H9 (cell line): ENCODE data around the gene A1BG. TPM values are rescaled to one million over a fixed set of nuclear protein-coding genes. Genes with fewer than 3 reads are reported as not detected.

Source experiments
- DNase-seq: peaks from one replicate; pipeline ENCODE4 v3.0.0-alpha.2; 2017
- H2AFZ ChIP-seq: one replicate; pipeline ENCODE4 v1.6.1; 2013; ENCODE audit warnings: mild to moderate bottlenecking, low read length, control low read depth, moderate library complexity
- H2AK5ac ChIP-seq: 2 replicates; pipeline ENCODE4 v1.6.1; 2013; ENCODE audit warnings: low read length, control low read depth, mixed read lengths; ENCODE audit not compliant: insufficient read length
- H2BK120ac ChIP-seq: one replicate; pipeline ENCODE4 v1.6.1; 2013; ENCODE audit warnings: low read depth, mild to moderate bottlenecking, low read length, control low read depth, inconsistent platforms; ENCODE audit not compliant: poor library complexity, severe bottlenecking
- H2BK12ac ChIP-seq: 2 replicates; pipeline ENCODE4 v1.6.1; 2013; ENCODE audit warnings: low read length, control low read depth, mixed read lengths, low read depth; ENCODE audit not compliant: insufficient read length
- H2BK15ac ChIP-seq: 2 replicates; pipeline ENCODE4 v1.6.1; 2013; ENCODE audit warnings: low read depth, low read length, control low read depth
- H2BK20ac ChIP-seq: one replicate; pipeline ENCODE4 v1.6.1; 2013; ENCODE audit warnings: low read depth, mild to moderate bottlenecking, low read length, control low read depth, inconsistent platforms; ENCODE audit not compliant: poor library complexity, severe bottlenecking
- H2BK5ac ChIP-seq: 2 replicates; pipeline ENCODE4 v1.6.1; 2013; ENCODE audit warnings: low read length, control low read depth, mixed read lengths; ENCODE audit not compliant: insufficient read length
- H3K14ac ChIP-seq: 2 replicates; pipeline ENCODE4 v1.6.1; 2013; ENCODE audit warnings: low read length, control low read depth; ENCODE audit not compliant: insufficient read depth
- H3K18ac ChIP-seq: 2 replicates; pipeline ENCODE4 v1.6.1; 2013; ENCODE audit warnings: low read depth, mild to moderate bottlenecking, mixed read lengths, low read length, control low read depth; ENCODE audit not compliant: insufficient read length
- H3K23ac ChIP-seq: 2 replicates; pipeline ENCODE4 v1.6.1; 2013; ENCODE audit warnings: low read length, control low read depth, mixed read lengths, low read depth; ENCODE audit not compliant: insufficient read length
- H3K23me2 ChIP-seq: 2 replicates; pipeline ENCODE4 v1.6.1; 2013; ENCODE audit warnings: low read depth, mild to moderate bottlenecking, mixed read lengths, low read length, control low read depth; ENCODE audit not compliant: insufficient read length, poor library complexity, severe bottlenecking
- H3K27ac ChIP-seq: 2 replicates; pipeline ENCODE4 v1.5.1; 2013; ENCODE audit warnings: low read length, control low read depth, mixed read lengths, low read depth; ENCODE audit not compliant: insufficient read length
- H3K27me3 ChIP-seq: 2 replicates; pipeline ENCODE4 v1.6.1; 2013; ENCODE audit warnings: low read length, control low read depth, inconsistent platforms; ENCODE audit not compliant: insufficient read depth
- H3K4ac ChIP-seq: 2 replicates; pipeline ENCODE4 v1.6.1; 2013; ENCODE audit warnings: low read depth, mild to moderate bottlenecking, control low read depth, inconsistent platforms, low read length, moderate library complexity
- H3K4me1 ChIP-seq: 2 replicates; pipeline ENCODE4 v1.6.1; 2013; ENCODE audit warnings: low read length, control low read depth, inconsistent platforms; ENCODE audit not compliant: insufficient read depth
- H3K4me2 ChIP-seq: 2 replicates; pipeline ENCODE4 v1.6.1; 2013; ENCODE audit warnings: low read length, control low read depth, mixed read lengths; ENCODE audit not compliant: insufficient read length, insufficient read depth
- H3K56ac ChIP-seq: 2 replicates; pipeline ENCODE4 v1.6.1; 2013; ENCODE audit warnings: low read depth, mild to moderate bottlenecking, mixed read lengths, low read length, control low read depth; ENCODE audit not compliant: insufficient read length
- H3K79me1 ChIP-seq: 2 replicates; pipeline ENCODE4 v1.6.1; 2013; ENCODE audit warnings: low read depth, mild to moderate bottlenecking, moderate library complexity, low read length, control low read depth, inconsistent platforms; ENCODE audit not compliant: insufficient read depth, poor library complexity, severe bottlenecking
- H3K79me2 ChIP-seq: 2 replicates; pipeline ENCODE4 v1.6.1; 2013; ENCODE audit warnings: low read length, control low read depth, inconsistent platforms; ENCODE audit not compliant: insufficient read depth
- H3K9ac ChIP-seq: 2 replicates; pipeline ENCODE4 v1.6.1; 2013; ENCODE audit warnings: low read length, control low read depth, mixed read lengths; ENCODE audit not compliant: insufficient read length; ENCODE audit errors: extremely low read depth
- H3K9me3 ChIP-seq: one replicate; pipeline ENCODE4 v1.6.1; 2013; ENCODE audit warnings: low read depth, low read length, inconsistent platforms; ENCODE audit not compliant: control insufficient read depth
- H3T11ph ChIP-seq: one replicate; pipeline ENCODE4 v1.6.1; 2013; ENCODE audit warnings: mild to moderate bottlenecking, low read length, control low read depth, inconsistent platforms
- H4K20me1 ChIP-seq: one replicate; pipeline ENCODE4 v1.6.1; 2013; ENCODE audit not compliant: control insufficient read depth, insufficient read length, insufficient read depth
- H4K5ac ChIP-seq: 2 replicates; pipeline ENCODE4 v1.6.1; 2013; ENCODE audit warnings: low read depth, mild to moderate bottlenecking, mixed read lengths, low read length, control low read depth; ENCODE audit not compliant: insufficient read length
- H4K8ac ChIP-seq: replicated peaks from 2 replicates; pipeline ENCODE4 v1.6.1; 2013; ENCODE audit warnings: low read length, control low read depth, mixed read lengths, low read depth; ENCODE audit not compliant: insufficient read length
- H4K91ac ChIP-seq: 2 replicates; pipeline ENCODE4 v1.6.1; 2013; ENCODE audit warnings: low read depth, mild to moderate bottlenecking, moderate library complexity, mixed read lengths, low read length, control low read depth; ENCODE audit not compliant: insufficient read length
- H3K27ac Mint-ChIP-seq, 3 experiments: 2 replicates in 2 of 3; 3 replicates in 1 of 3; pipeline ENCODE4 v1.8.0; 2020 to 2021; ENCODE audit warnings: mixed read lengths in 3 of 3, mild to moderate bottlenecking in 1 of 3, moderate library complexity in 1 of 3
- H3K27me3 Mint-ChIP-seq: 2 replicates; pipeline ENCODE4 v1.8.0; 2021; ENCODE audit warnings: low read depth, mild to moderate bottlenecking, moderate library complexity, mixed read lengths
- H3K36me3 Mint-ChIP-seq, 3 experiments: 2 replicates in 2 of 3; 3 replicates in 1 of 3; pipeline ENCODE4 v1.8.0; 2020 to 2021; ENCODE audit warnings: low read depth in 3 of 3, mixed read lengths in 3 of 3; ENCODE audit not compliant: insufficient read depth in 1 of 3
- H3K4me1 Mint-ChIP-seq, 2 experiments: 2 replicates each; pipeline ENCODE4 v1.8.0; 2020; ENCODE audit warnings: mixed read lengths in 2 of 2
- H3K4me3 Mint-ChIP-seq, 2 experiments: 2 replicates in 1 of 2; 3 replicates in 1 of 2; pipeline ENCODE4 v1.8.0; 2020 to 2021; ENCODE audit warnings: mild to moderate bottlenecking in 2 of 2, mixed read lengths in 2 of 2, moderate library complexity in 1 of 2
- H3K9me3 Mint-ChIP-seq, 2 experiments: 2 replicates in 1 of 2; 3 replicates in 1 of 2; pipeline ENCODE4 v1.8.0; 2020; ENCODE audit warnings: mild to moderate bottlenecking in 2 of 2, mixed read lengths in 2 of 2, moderate library complexity in 1 of 2
- CTCF ChIP-seq: fragments of 200-600 bp; sonication (generic); conservative IDR thresholded peaks from 3 replicates; pipeline ENCODE4 v1.8.0; 2021; ENCODE audit warnings: antibody characterized with exemption, mild to moderate bottlenecking
- WGBS: extraction: QIAGEN DNeasy Blood & Tissue Kit; methylation state at CpG from one replicate; pipeline ENCODE4 v1.1.7; 2013; ENCODE audit warnings: missing lambda C conversion rate, low lambda C conversion rate, mixed read lengths; ENCODE audit not compliant: insufficient read length; ENCODE audit errors: extremely low coverage; 5-methylcytosine and 5-hydroxymethylcytosine counted together
- total RNA-seq: library from RNA; stranded (reverse); gene quantifications from 2 replicates; pipeline ENCODE4 v1.2.1, GENCODE V29; 2021

Gene A1BG
- total RNA-seq, 1 experiment from 2014 or later = 17.4 TPM

- peaks cover 0 to 2% of the 10 kb centered on the region in 2 experiments; a peak in 2 of 4 replicates for H3K4me1 Mint-ChIP-seq
- Histone ChIP-seq H3K23me2 (peaks cover 2% of the 10 kb centered on the region), H2BK12ac (no peak overlapping the region), H3K27ac (no peak overlapping the region), H2BK20ac (no peak overlapping the region), H3K4me2 (no peak overlapping the region), H3K4ac (no peak overlapping the region), H3T11ph (no peak overlapping the region), H3K79me2 (no peaks in the 10 kb centered on the region), H2BK15ac (no peak overlapping the region), H3K27me3 (no peaks in the 10 kb centered on the region), H4K20me1 (no peaks in the 10 kb centered on the region), H4K5ac (no peak overlapping the region), H3K79me1 (no peaks in the 10 kb centered on the region), H4K8ac (no peak overlapping the region), H3K4me1 (no peaks in the 10 kb centered on the region), H2AK5ac (no peak overlapping the region), H3K9ac (no peak overlapping the region), H3K14ac (no peak overlapping the region), H3K56ac (no peak overlapping the region), H2BK5ac (no peak overlapping the region), H4K91ac (no peak overlapping the region), H2AFZ (no peak overlapping the region), H3K18ac (no peak overlapping the region), H3K9me3 (no peaks in the 10 kb centered on the region), H2BK120ac (no peak overlapping the region), H3K23ac (no peak overlapping the region)
- no peaks in the 10 kb centered on the region for H3K9me3 Mint-ChIP-seq
- H3K36me3 Mint-ChIP-seq = peaks cover 0 to 4% (median 2%) of the 10 kb centered on the region in 3 experiments; a peak in 3 of 7 replicates
- TF ChIP-seq CTCF = no peak
- H3K4me3 Mint-ChIP-seq = no peak overlapping the region
- no peak overlapping the region for H3K27ac Mint-ChIP-seq
- no CpG with 5 or more reads among the region's 15 CpGs for whole genome bisulfite sequencing
- H3K27me3 Mint-ChIP-seq = no peaks in the 10 kb centered on the region
- no peak for DNase-seq
Measured at GRCh38 chr19:58353717-58354477, 605 bp upstream of the A1BG start.
